HG02970 (cell line): ENCODE results near the gene CFLAR.
"Not testable (repeated sequence)": the region's sequence is repeated elsewhere in the genome, so short reads cannot be mapped to it uniquely, and the experiment has no call there.

Source experiments
- ATAC-seq: cut with Tn5 transposase; IDR thresholded peaks from one replicate; pipeline ENCODE4 v1.9.1; 2021; ENCODE audit warnings: mild to moderate bottlenecking, moderate library complexity, moderate number of reproducible peaks; ENCODE audit not compliant: unreplicated experiment, low FRiP score

CFLAR gene

GRCh38 chr2:201174687-201175086 is 58.7 kb downstream of the CFLAR start:
- no peak for ATAC-seq

- ATAC-seq, result no peak
Observed at GRCh38 chr2:201176081-201176481, 60.1 kb downstream of the CFLAR start.

- no peak for ATAC-seq
Observed at GRCh38 chr2:201180010-201180409, 64.0 kb downstream of the CFLAR start.

- ATAC-seq, result no peak
Observed at GRCh38 chr2:201182650-201183364, 66.8 kb downstream of the CFLAR start, which contains the start of gene CASP10. TSS of gene CASP10 (plus strand) at chr2:201183141. CDS start at chr2:201185778, 2,637 bp downstream.

- ATAC-seq, result no peak
Observed at GRCh38 chr2:201183365-201183727, 67.4 kb downstream of the CFLAR start.

- not testable (repeated sequence) for ATAC-seq
Observed at GRCh38 chr2:201183835-201184234, 67.9 kb downstream of the CFLAR start.

GRCh38 chr2:201184248-201184647 is 68.3 kb downstream of the CFLAR start:
- ATAC-seq, result not testable (repeated sequence)

- ATAC-seq, result no peak
Observed at GRCh38 chr2:201185863-201186262, 69.9 kb downstream of the CFLAR start.

GRCh38 chr2:201186982-201187381 is 71.0 kb downstream of the CFLAR start:
- no peak for ATAC-seq

- ATAC-seq, result no peak
Observed at GRCh38 chr2:201188449-201188848, 72.5 kb downstream of the CFLAR start.

GRCh38 chr2:201191132-201191875 is 75.3 kb downstream of the CFLAR start:
- ATAC-seq, result no peak

- peak; percentile 50 for ATAC-seq
Observed at GRCh38 chr2:201194097-201194496, 78.1 kb downstream of the CFLAR start.

GRCh38 chr2:201195331-201195730 is 79.4 kb downstream of the CFLAR start:
- ATAC-seq, result no peak

- ATAC-seq, result no peak
Observed at GRCh38 chr2:201196003-201196402, 80.0 kb downstream of the CFLAR start.

- no peak for ATAC-seq
Observed at GRCh38 chr2:201196803-201197202, 80.8 kb downstream of the CFLAR start.

GRCh38 chr2:201197781-201198180 is 81.8 kb downstream of the CFLAR start:
- no peak for ATAC-seq

GRCh38 chr2:201199847-201200246 is 83.9 kb downstream of the CFLAR start:
- no peak for ATAC-seq

GRCh38 chr2:201200345-201200744 is 84.4 kb downstream of the CFLAR start:
- no peak for ATAC-seq

- no peak for ATAC-seq
Observed at GRCh38 chr2:201201371-201201770, 85.4 kb downstream of the CFLAR start.

GRCh38 chr2:201203916-201204654 is 88.1 kb downstream of the CFLAR start:
- ATAC-seq, result no peak
